NB4 (cell line): ENCODE results near the gene CD24.
"Not testable (repeated sequence)": the region's sequence is repeated elsewhere in the genome, so short reads cannot be mapped to it uniquely, and the experiment has no call there.

Experiments used
- DNase-seq: peaks from one replicate; pipeline ENCODE4 v3.0.0; 2010; ENCODE audit warnings: low read depth
- H3K4me3 ChIP-seq: one replicate; pipeline ENCODE4 v1.5.1; 2011; ENCODE audit warnings: mild to moderate bottlenecking, low read depth, low read length, moderate library complexity
- CTCF ChIP-seq: IDR thresholded peaks from one replicate; pipeline ENCODE4 v1.5.1; 2012; ENCODE audit warnings: low read depth, low read length
- MAX ChIP-seq: IDR thresholded peaks from 2 replicates; pipeline ENCODE4 v1.6.1; 2011; ENCODE audit warnings: low read depth, low read length
- MYC ChIP-seq: IDR thresholded peaks from 2 replicates; pipeline ENCODE4 v1.6.1; 2011; ENCODE audit warnings: low read depth, low read length
- POLR2A ChIP-seq: IDR thresholded peaks from 2 replicates; pipeline ENCODE4 v1.6.1; 2011; ENCODE audit warnings: mild to moderate bottlenecking; ENCODE audit not compliant: insufficient read length; ENCODE audit errors: extremely low read depth

Gene CD24

GRCh38 chr6:106997392-106998158 lies 23.0 kb upstream of the CD24 start:
- peak; percentile 99 for TF ChIP-seq CTCF
- TF ChIP-seq MYC, result no peak
- TF ChIP-seq MAX, result no peak
- no peak overlapping the region for H3K4me3 ChIP-seq

GRCh38 chr6:106995640-106996039 lies 21.1 kb upstream of the CD24 start:
- no peak for TF ChIP-seq MAX
- H3K4me3 ChIP-seq, result no peak overlapping the region
- DNase-seq, result no peak

More at GRCh38 chr6:106997392-106998158, 23.0 kb upstream of the CD24 start:
- peak; percentile 81 for DNase-seq

GRCh38 chr6:106989737-106990136 lies 15.2 kb upstream of the CD24 start:
- DNase-seq, H3K4me3 ChIP-seq: not testable (repeated sequence)

GRCh38 chr6:106988664-106989063 lies 14.1 kb upstream of the CD24 start:
- TF ChIP-seq MAX (no peak), POLR2A (no peak), CTCF (no peak), MYC (no peak)
- peak; percentile 35 for DNase-seq
- H3K4me3 ChIP-seq, result no peak overlapping the region

GRCh38 chr6:106981926-106982325 lies 7.4 kb upstream of the CD24 start:
- H3K4me3 ChIP-seq, result no peak overlapping the region
- no peak for DNase-seq
- TF ChIP-seq MAX (no peak), CTCF (no peak), MYC (no peak), POLR2A (no peak)

- TF ChIP-seq POLR2A (no peak), MAX (no peak), MYC (no peak), CTCF (no peak)
- DNase-seq, result no peak
- no peak overlapping the region for H3K4me3 ChIP-seq
Measured at GRCh38 chr6:106980926-106981325, 6.4 kb upstream of the CD24 start.

GRCh38 chr6:106979435-106979884 lies 4.9 kb upstream of the CD24 start:
- H3K4me3 ChIP-seq, result no peak overlapping the region
- DNase-seq, result peak; percentile 85
- TF ChIP-seq CTCF (peak; percentile 92), MAX (0 out of 2 replicates have a peak, but pooled peaks have one; percentile 31), MYC (no peak)
